H9 (cell line): ENCODE measurements around the gene ANXA4. TPM values are rescaled to one million over a fixed set of nuclear protein-coding genes. Genes with fewer than 3 reads are reported as not detected.
"Not testable (repeated sequence)": the region's sequence is repeated elsewhere in the genome, so short reads cannot be mapped to it uniquely, and the experiment has no call there.

ENCODE experiments used
- DNase-seq: peaks from one replicate; pipeline ENCODE4 v3.0.0-alpha.2; 2017
- H2AFZ ChIP-seq: one replicate; pipeline ENCODE4 v1.6.1; 2013; ENCODE audit warnings: mild to moderate bottlenecking, low read length, control low read depth, moderate library complexity
- H2AK5ac ChIP-seq: 2 replicates; pipeline ENCODE4 v1.6.1; 2013; ENCODE audit warnings: low read length, control low read depth, mixed read lengths; ENCODE audit not compliant: insufficient read length
- H2BK120ac ChIP-seq: one replicate; pipeline ENCODE4 v1.6.1; 2013; ENCODE audit warnings: low read depth, mild to moderate bottlenecking, low read length, control low read depth, inconsistent platforms; ENCODE audit not compliant: poor library complexity, severe bottlenecking
- H2BK12ac ChIP-seq: 2 replicates; pipeline ENCODE4 v1.6.1; 2013; ENCODE audit warnings: low read length, control low read depth, mixed read lengths, low read depth; ENCODE audit not compliant: insufficient read length
- H2BK15ac ChIP-seq: 2 replicates; pipeline ENCODE4 v1.6.1; 2013; ENCODE audit warnings: low read depth, low read length, control low read depth
- H2BK20ac ChIP-seq: one replicate; pipeline ENCODE4 v1.6.1; 2013; ENCODE audit warnings: low read depth, mild to moderate bottlenecking, low read length, control low read depth, inconsistent platforms; ENCODE audit not compliant: poor library complexity, severe bottlenecking
- H2BK5ac ChIP-seq: 2 replicates; pipeline ENCODE4 v1.6.1; 2013; ENCODE audit warnings: low read length, control low read depth, mixed read lengths; ENCODE audit not compliant: insufficient read length
- H3K14ac ChIP-seq: 2 replicates; pipeline ENCODE4 v1.6.1; 2013; ENCODE audit warnings: low read length, control low read depth; ENCODE audit not compliant: insufficient read depth
- H3K18ac ChIP-seq: 2 replicates; pipeline ENCODE4 v1.6.1; 2013; ENCODE audit warnings: low read depth, mild to moderate bottlenecking, mixed read lengths, low read length, control low read depth; ENCODE audit not compliant: insufficient read length
- H3K23ac ChIP-seq: 2 replicates; pipeline ENCODE4 v1.6.1; 2013; ENCODE audit warnings: low read length, control low read depth, mixed read lengths, low read depth; ENCODE audit not compliant: insufficient read length
- H3K23me2 ChIP-seq: 2 replicates; pipeline ENCODE4 v1.6.1; 2013; ENCODE audit warnings: low read depth, mild to moderate bottlenecking, mixed read lengths, low read length, control low read depth; ENCODE audit not compliant: insufficient read length, poor library complexity, severe bottlenecking
- H3K27ac ChIP-seq: 2 replicates; pipeline ENCODE4 v1.5.1; 2013; ENCODE audit warnings: low read length, control low read depth, mixed read lengths, low read depth; ENCODE audit not compliant: insufficient read length
- H3K27me3 ChIP-seq: 2 replicates; pipeline ENCODE4 v1.6.1; 2013; ENCODE audit warnings: low read length, control low read depth, inconsistent platforms; ENCODE audit not compliant: insufficient read depth
- H3K4ac ChIP-seq: 2 replicates; pipeline ENCODE4 v1.6.1; 2013; ENCODE audit warnings: low read depth, mild to moderate bottlenecking, control low read depth, inconsistent platforms, low read length, moderate library complexity
- H3K4me1 ChIP-seq: 2 replicates; pipeline ENCODE4 v1.6.1; 2013; ENCODE audit warnings: low read length, control low read depth, inconsistent platforms; ENCODE audit not compliant: insufficient read depth
- H3K4me2 ChIP-seq: 2 replicates; pipeline ENCODE4 v1.6.1; 2013; ENCODE audit warnings: low read length, control low read depth, mixed read lengths; ENCODE audit not compliant: insufficient read length, insufficient read depth
- H3K56ac ChIP-seq: 2 replicates; pipeline ENCODE4 v1.6.1; 2013; ENCODE audit warnings: low read depth, mild to moderate bottlenecking, mixed read lengths, low read length, control low read depth; ENCODE audit not compliant: insufficient read length
- H3K79me1 ChIP-seq: 2 replicates; pipeline ENCODE4 v1.6.1; 2013; ENCODE audit warnings: low read depth, mild to moderate bottlenecking, moderate library complexity, low read length, control low read depth, inconsistent platforms; ENCODE audit not compliant: insufficient read depth, poor library complexity, severe bottlenecking
- H3K79me2 ChIP-seq: 2 replicates; pipeline ENCODE4 v1.6.1; 2013; ENCODE audit warnings: low read length, control low read depth, inconsistent platforms; ENCODE audit not compliant: insufficient read depth
- H3K9ac ChIP-seq: 2 replicates; pipeline ENCODE4 v1.6.1; 2013; ENCODE audit warnings: low read length, control low read depth, mixed read lengths; ENCODE audit not compliant: insufficient read length; ENCODE audit errors: extremely low read depth
- H3K9me3 ChIP-seq: one replicate; pipeline ENCODE4 v1.6.1; 2013; ENCODE audit warnings: low read depth, low read length, inconsistent platforms; ENCODE audit not compliant: control insufficient read depth
- H3T11ph ChIP-seq: one replicate; pipeline ENCODE4 v1.6.1; 2013; ENCODE audit warnings: mild to moderate bottlenecking, low read length, control low read depth, inconsistent platforms
- H4K20me1 ChIP-seq: one replicate; pipeline ENCODE4 v1.6.1; 2013; ENCODE audit not compliant: control insufficient read depth, insufficient read length, insufficient read depth
- H4K5ac ChIP-seq: 2 replicates; pipeline ENCODE4 v1.6.1; 2013; ENCODE audit warnings: low read depth, mild to moderate bottlenecking, mixed read lengths, low read length, control low read depth; ENCODE audit not compliant: insufficient read length
- H4K8ac ChIP-seq: replicated peaks from 2 replicates; pipeline ENCODE4 v1.6.1; 2013; ENCODE audit warnings: low read length, control low read depth, mixed read lengths, low read depth; ENCODE audit not compliant: insufficient read length
- H4K91ac ChIP-seq: 2 replicates; pipeline ENCODE4 v1.6.1; 2013; ENCODE audit warnings: low read depth, mild to moderate bottlenecking, moderate library complexity, mixed read lengths, low read length, control low read depth; ENCODE audit not compliant: insufficient read length
- H3K27ac Mint-ChIP-seq, 3 experiments: 2 replicates in 2 of 3; 3 replicates in 1 of 3; pipeline ENCODE4 v1.8.0; 2020 to 2021; ENCODE audit warnings: mixed read lengths in 3 of 3, mild to moderate bottlenecking in 1 of 3, moderate library complexity in 1 of 3
- H3K27me3 Mint-ChIP-seq: 2 replicates; pipeline ENCODE4 v1.8.0; 2021; ENCODE audit warnings: low read depth, mild to moderate bottlenecking, moderate library complexity, mixed read lengths
- H3K36me3 Mint-ChIP-seq, 3 experiments: 2 replicates in 2 of 3; 3 replicates in 1 of 3; pipeline ENCODE4 v1.8.0; 2020 to 2021; ENCODE audit warnings: low read depth in 3 of 3, mixed read lengths in 3 of 3; ENCODE audit not compliant: insufficient read depth in 1 of 3
- H3K4me1 Mint-ChIP-seq, 2 experiments: 2 replicates each; pipeline ENCODE4 v1.8.0; 2020; ENCODE audit warnings: mixed read lengths in 2 of 2
- H3K4me3 Mint-ChIP-seq, 2 experiments: 2 replicates in 1 of 2; 3 replicates in 1 of 2; pipeline ENCODE4 v1.8.0; 2020 to 2021; ENCODE audit warnings: mild to moderate bottlenecking in 2 of 2, mixed read lengths in 2 of 2, moderate library complexity in 1 of 2
- H3K9me3 Mint-ChIP-seq, 2 experiments: 2 replicates in 1 of 2; 3 replicates in 1 of 2; pipeline ENCODE4 v1.8.0; 2020; ENCODE audit warnings: mild to moderate bottlenecking in 2 of 2, mixed read lengths in 2 of 2, moderate library complexity in 1 of 2
- CTCF ChIP-seq: fragments of 200-600 bp; sonication (generic); conservative IDR thresholded peaks from 3 replicates; pipeline ENCODE4 v1.8.0; 2021; ENCODE audit warnings: antibody characterized with exemption, mild to moderate bottlenecking
- WGBS: extraction: QIAGEN DNeasy Blood & Tissue Kit; methylation state at CpG from one replicate; pipeline ENCODE4 v1.1.7; 2013; ENCODE audit warnings: missing lambda C conversion rate, low lambda C conversion rate, mixed read lengths; ENCODE audit not compliant: insufficient read length; ENCODE audit errors: extremely low coverage; 5-methylcytosine and 5-hydroxymethylcytosine counted together
- total RNA-seq: library from RNA; stranded (reverse); gene quantifications from 2 replicates; pipeline ENCODE4 v1.2.1, GENCODE V29; 2021

Gene ANXA4
- total RNA-seq, 1 experiment from 2014 or later = 14.4 TPM

GRCh38 chr2:69801745-69802290, 59.9 kb downstream of the ANXA4 start:
- Histone ChIP-seq H3K27me3 (no peaks in the 10 kb centered on the region; the same call in 1 of the 2 replicates), H3T11ph (no peak overlapping the region), H2BK15ac (no peak overlapping the region), H3K4me1 (peaks cover 3% of the 10 kb centered on the region; the same call in 1 of the 2 replicates), H2AK5ac (no peak overlapping the region), H3K4me2 (no peak overlapping the region), H2BK12ac (no peak overlapping the region), H3K18ac (no peak overlapping the region), H2BK5ac (no peak overlapping the region), H2AFZ (no peak overlapping the region), H3K23ac (no peak overlapping the region), H4K8ac (no peak overlapping the region), H2BK120ac (no peak overlapping the region), H3K9me3 (no peaks in the 10 kb centered on the region), H2BK20ac (no peak overlapping the region), H4K20me1 (no peaks in the 10 kb centered on the region), H3K27ac (no peak overlapping the region), H3K9ac (no peak overlapping the region), H3K23me2 (no peaks in the 10 kb centered on the region), H3K79me1 (no peaks in the 10 kb centered on the region), H3K4ac (no peak overlapping the region), H3K14ac (no peak overlapping the region), H4K5ac (no peak overlapping the region), H4K91ac (no peak overlapping the region), H3K56ac (no peak overlapping the region), H3K79me2 (no peaks in the 10 kb centered on the region)
- no peak for TF ChIP-seq CTCF
- Mint-ChIP-seq H3K9me3 (no peaks in the 10 kb centered on the region), H3K36me3 (peaks cover 0 to 4% (median 0%) of the 10 kb centered on the region in 3 experiments; a peak in 1 of 7 replicates), H3K4me3 (no peak overlapping the region), H3K4me1 (peaks cover 26 to 37% of the 10 kb centered on the region in 2 experiments), H3K27me3 (no peaks in the 10 kb centered on the region), H3K27ac (peak overlapping the region in 1 of 3 experiments; percentile 2; a peak in 1 of 7 replicates)
- no peak for DNase-seq
- no CpG with 5 or more reads among the region's 1 CpG for WGBS

- H4K91ac ChIP-seq, H3K9me3 ChIP-seq, H4K5ac ChIP-seq, H2BK15ac ChIP-seq, H2AFZ ChIP-seq, H3K4me3 Mint-ChIP-seq, H3K4ac ChIP-seq, H2BK12ac ChIP-seq, H3K27me3 Mint-ChIP-seq, H3K27ac Mint-ChIP-seq, H3K4me1 ChIP-seq, DNase-seq, H4K20me1 ChIP-seq, H3K27me3 ChIP-seq, H3T11ph ChIP-seq, H2BK20ac ChIP-seq, H3K4me2 ChIP-seq, H3K56ac ChIP-seq, H3K36me3 Mint-ChIP-seq, H4K8ac ChIP-seq, H2BK5ac ChIP-seq, H3K79me2 ChIP-seq, H3K9me3 Mint-ChIP-seq, H3K79me1 ChIP-seq, H3K9ac ChIP-seq, H2BK120ac ChIP-seq, H3K18ac ChIP-seq, H3K27ac ChIP-seq, H3K14ac ChIP-seq, H3K23ac ChIP-seq, H3K23me2 ChIP-seq, H2AK5ac ChIP-seq: not testable (repeated sequence)
- no CpG with 5 or more reads among the region's 4 CpGs for WGBS
- peaks cover 26 to 33% of the 10 kb centered on the region in 2 experiments for H3K4me1 Mint-ChIP-seq
Observed at GRCh38 chr2:69802781-69803367, 60.9 kb downstream of the ANXA4 start.
